Gastroesophageal sphincter (tissue), 4 donors: ENCODE data around the gene NXPH4. TPM values are rescaled to one million over a fixed set of nuclear protein-coding genes. Genes with fewer than 3 reads are reported as not detected.

Experiments used
- ATAC-seq: fragments of 150-250 bp; one replicate; pipeline ENCODE4 v1.9.1; 2016; ENCODE audit warnings: mild to moderate bottlenecking, moderate library complexity
- H3K27ac ChIP-seq, 4 donors: fragments of 200-600 bp; sonication (generic) in 3 of 4; 1 replicate in 3 of 4; 2 replicates in 1 of 4; pipeline ENCODE4 v1.5.1; 2016 to 2019
- H3K27me3 ChIP-seq: fragments of 200-600 bp; sonication (generic); one replicate; pipeline ENCODE4 v1.5.1; 2019
- H3K36me3 ChIP-seq, 2 donors: fragments of 200-600 bp; sonication (generic); one replicate each; pipeline ENCODE4 v1.5.1; 2019; ENCODE audit warnings: control low read depth in 1 of 2
- H3K4me1 ChIP-seq, 3 donors: fragments of 200-600 bp; sonication (generic); 1 replicate in 2 of 3; 2 replicates in 1 of 3; pipeline ENCODE4 v1.5.1; 2016 to 2019; ENCODE audit warnings: control low read depth in 2 of 3
- H3K4me3 ChIP-seq, 2 donors: fragments of 200-600 bp; sonication (generic); one replicate each; pipeline ENCODE4 v1.5.1; 2019; ENCODE audit warnings: mild to moderate bottlenecking in 1 of 2, moderate library complexity in 1 of 2
- H3K9me3 ChIP-seq, 3 donors: fragments of 200-600 bp; sonication (generic); one replicate each; pipeline ENCODE4 v1.5.1; 2017 to 2019; ENCODE audit warnings: control low read depth in 2 of 3
- EP300 ChIP-seq: sonication (generic); formaldehyde crosslinking; IDR thresholded peaks from one replicate; pipeline ENCODE4 v1.6.1; 2017; ENCODE audit warnings: antibody characterized with exemption, mild to moderate bottlenecking
- POLR2A ChIP-seq, 2 donors: fragments of 450-650 bp; IDR thresholded peaks; one replicate each; pipeline ENCODE4 v1.6.1; 2017; ENCODE audit warnings: antibody characterized with exemption in 2 of 2, mild to moderate bottlenecking in 2 of 2, moderate library complexity in 1 of 2
- POLR2AphosphoS5 ChIP-seq: sonication (generic); formaldehyde crosslinking; IDR thresholded peaks from one replicate; pipeline ENCODE4 v1.6.1; 2017; ENCODE audit warnings: antibody characterized with exemption
- WGBS, 2 donors: methylation state at CpG; one replicate each; pipeline ENCODE4 v1.1.5; 2018; ENCODE audit warnings: low coverage in 1 of 2; 5-methylcytosine and 5-hydroxymethylcytosine counted together
- total RNA-seq, 4 donors: library from RNA; depleted of rRNA; stranded (reverse); fragments of >200 nt; gene quantifications; one replicate each; pipeline ENCODE4 v1.1.0, GENCODE V29; 2016
- TF ChIP-seq, protein P1 (sequence below), 4 experiments: fragments of 200-600 bp in 2 of 4; fragments of 450-650 bp in 2 of 4; sonication (generic) in 1 of 4; IDR thresholded peaks; one replicate each; pipeline ENCODE4 v1.5.1; 2017 to 2019; ENCODE audit warnings: antibody characterized with exemption in 4 of 4, mild to moderate bottlenecking in 2 of 4, moderate library complexity in 2 of 4

The NXPH4 gene
- total RNA-seq, 4 donors from 2014 or later, result 1.1 TPM; not detected in 3

GRCh38 chr12:57237596-57237931 is 21.0 kb downstream of the NXPH4 start:
- H3K9me3 ChIP-seq, result no peaks in the 10 kb centered on the region
- peaks cover 0 to 32% of the 10 kb centered on the region in 2 donors for H3K36me3 ChIP-seq
- H3K27ac ChIP-seq, result no peak overlapping the region
- H3K4me1 ChIP-seq, result peaks cover 2 to 79% (median 47%) of the 10 kb centered on the region in 3 donors
- TF ChIP-seq EP300 (no peak), POLR2AphosphoS5 (no peak), POLR2A (IDR thresholded peaks at IDR 0.05) (no peak)
- TF ChIP-seq, protein P1, sequence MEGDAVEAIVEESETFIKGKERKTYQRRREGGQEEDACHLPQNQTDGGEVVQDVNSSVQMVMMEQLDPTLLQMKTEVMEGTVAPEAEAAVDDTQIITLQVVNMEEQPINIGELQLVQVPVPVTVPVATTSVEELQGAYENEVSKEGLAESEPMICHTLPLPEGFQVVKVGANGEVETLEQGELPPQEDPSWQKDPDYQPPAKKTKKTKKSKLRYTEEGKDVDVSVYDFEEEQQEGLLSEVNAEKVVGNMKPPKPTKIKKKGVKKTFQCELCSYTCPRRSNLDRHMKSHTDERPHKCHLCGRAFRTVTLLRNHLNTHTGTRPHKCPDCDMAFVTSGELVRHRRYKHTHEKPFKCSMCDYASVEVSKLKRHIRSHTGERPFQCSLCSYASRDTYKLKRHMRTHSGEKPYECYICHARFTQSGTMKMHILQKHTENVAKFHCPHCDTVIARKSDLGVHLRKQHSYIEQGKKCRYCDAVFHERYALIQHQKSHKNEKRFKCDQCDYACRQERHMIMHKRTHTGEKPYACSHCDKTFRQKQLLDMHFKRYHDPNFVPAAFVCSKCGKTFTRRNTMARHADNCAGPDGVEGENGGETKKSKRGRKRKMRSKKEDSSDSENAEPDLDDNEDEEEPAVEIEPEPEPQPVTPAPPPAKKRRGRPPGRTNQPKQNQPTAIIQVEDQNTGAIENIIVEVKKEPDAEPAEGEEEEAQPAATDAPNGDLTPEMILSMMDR (IDR thresholded peaks at IDR 0.05), result no peak
- WGBS, 2 donors, result 66% methylated on average over 4 of the region's 5 CpGs; no CpG with 5 or more reads in 1 of the 2 donors
- H3K27me3 ChIP-seq, result peaks cover 91% of the 10 kb centered on the region
- peak overlapping the region in 1 of 2 donors; percentile 53 for H3K4me3 ChIP-seq
- ATAC-seq, result no peak

DNA sequence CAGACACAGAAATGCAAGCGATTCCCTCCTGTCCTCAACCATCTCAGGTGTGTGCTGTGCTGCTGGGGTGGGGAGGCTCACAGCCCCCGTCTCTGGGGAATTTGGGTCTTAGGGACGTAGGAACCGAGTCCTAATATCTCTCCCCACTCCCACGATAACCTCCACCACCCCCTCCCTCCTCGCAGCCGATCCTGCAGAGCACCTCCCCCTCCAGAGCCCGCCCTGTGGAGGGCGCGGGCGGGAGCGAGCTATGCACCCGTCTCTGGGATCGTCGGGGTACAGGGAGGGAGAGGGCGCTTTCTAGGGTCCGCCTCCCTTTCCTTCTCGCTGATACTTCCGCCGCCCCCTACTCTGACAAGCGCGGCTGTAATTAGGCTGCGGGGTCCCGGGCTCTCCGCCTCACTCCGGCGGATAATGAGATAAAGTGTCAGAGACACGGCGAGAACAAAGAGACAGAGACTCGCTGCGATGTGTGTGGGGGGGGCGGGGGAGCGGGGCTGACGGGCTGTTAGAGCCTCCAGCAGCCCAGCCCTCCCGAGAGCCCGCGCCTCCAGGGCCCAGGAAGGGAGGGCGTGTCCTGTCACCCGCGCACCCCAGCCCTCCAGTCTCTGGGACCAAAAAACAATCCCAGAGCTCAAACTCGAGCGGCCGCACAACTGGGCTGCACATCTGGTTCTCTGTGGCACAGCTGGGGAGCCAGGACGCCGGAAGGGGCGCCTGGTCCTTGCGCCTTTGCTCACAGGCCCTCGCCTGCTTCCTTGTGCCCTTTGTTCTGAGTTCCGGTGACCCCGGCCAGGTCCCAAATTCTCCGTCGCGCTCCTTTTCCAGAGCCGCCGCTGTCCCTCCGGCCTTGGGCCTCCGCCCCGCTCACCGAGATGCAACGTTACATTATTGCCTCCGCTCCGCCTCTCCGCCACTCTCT is 21.6 kb downstream of the NXPH4 start:
- peaks cover 2 to 85% (median 53%) of the 10 kb centered on the region in 3 donors for H3K4me1 ChIP-seq
- H3K4me3 ChIP-seq, result peak overlapping the region; percentile 20 to 53
- H3K27ac ChIP-seq, result peak overlapping the region in 2 of 4 donors; percentile 11 to 40
- no peak for ATAC-seq
- H3K9me3 ChIP-seq, result no peaks in the 10 kb centered on the region
- no peak for TF ChIP-seq EP300
- TF ChIP-seq POLR2AphosphoS5, result no peak
- TF ChIP-seq, protein P1 (IDR thresholded peaks at IDR 0.05), result no peak
- no peak for TF ChIP-seq POLR2A (IDR thresholded peaks at IDR 0.05)
- peaks cover 97% of the 10 kb centered on the region for H3K27me3 ChIP-seq
- 10 to 12% methylated on average over 20 of the region's 63 CpGs for WGBS, 2 donors
- peaks cover 0 to 26% of the 10 kb centered on the region in 2 donors for H3K36me3 ChIP-seq

GRCh38 chr12:57238854-57239554 is 22.4 kb downstream of the NXPH4 start:
- H3K27ac ChIP-seq, result peak overlapping the region in 1 of 4 donors; percentile 40
- H3K4me3 ChIP-seq, result peak overlapping the region; percentile 20 to 53
- peaks cover 0 to 17% of the 10 kb centered on the region in 2 donors for H3K36me3 ChIP-seq
- peaks cover 2 to 93% (median 59%) of the 10 kb centered on the region in 3 donors for H3K4me1 ChIP-seq
- H3K9me3 ChIP-seq, result no peaks in the 10 kb centered on the region
- ATAC-seq, result peak; percentile 83
- 3 to 10% methylated on average over 4 to 12 of the region's 47 CpGs for WGBS, 2 donors
- H3K27me3 ChIP-seq, result peaks cover 98% of the 10 kb centered on the region
- no peak for TF ChIP-seq POLR2A (IDR thresholded peaks at IDR 0.05)
- TF ChIP-seq, protein P1 (IDR thresholded peaks at IDR 0.05), result peak in 3 of 4 experiments; percentile 100
- no peak for TF ChIP-seq POLR2AphosphoS5
- TF ChIP-seq EP300, result no peak

- Histone ChIP-seq H3K9me3 (no peaks in the 10 kb centered on the region), H3K36me3 (peaks cover 0 to 11% of the 10 kb centered on the region in 2 donors), H3K4me1 (peaks cover 2 to 93% (median 59%) of the 10 kb centered on the region in 3 donors), H3K4me3 (peak overlapping the region in 1 of 2 donors; percentile 53), H3K27ac (no peak overlapping the region), H3K27me3 (peaks cover 98% of the 10 kb centered on the region)
- TF ChIP-seq POLR2A (IDR thresholded peaks at IDR 0.05) (no peak), POLR2AphosphoS5 (no peak), EP300 (no peak)
- TF ChIP-seq, protein P1 (IDR thresholded peaks at IDR 0.05), result no peak
- 5 to 11% methylated on average over 2 to 3 of the region's 14 CpGs for WGBS, 2 donors
- ATAC-seq, result no peak
These were observed 23.0 kb downstream of the NXPH4 start for GRCh38 chr12:57239587-57240065.
